Endothelial cell of umbilical vein (primary cell): Measurements from ENCODE around the gene BNIPL.

Experiments
- CTCF ChIP-seq, 2 donors: IDR thresholded peaks; 1 replicate in 1 of 2; 2 replicates in 1 of 2; pipeline ENCODE4 v1.5.1; 2011; ENCODE audit warnings: low read length in 2 of 2, mild to moderate bottlenecking in 2 of 2, moderate library complexity in 2 of 2, control low read depth in 1 of 2, inconsistent platforms in 1 of 2, low read depth in 1 of 2; ENCODE audit not compliant: insufficient read depth in 1 of 2; ENCODE audit errors: extremely low read depth in 1 of 2
- EZH2 ChIP-seq: IDR thresholded peaks from 2 replicates; pipeline ENCODE4 v1.6.1; 2012; ENCODE audit warnings: borderline replicate concordance, low read depth, mild to moderate bottlenecking, moderate library complexity, low read length, inconsistent platforms; ENCODE audit not compliant: severe bottlenecking
- FOS ChIP-seq: IDR thresholded peaks from 2 replicates; pipeline ENCODE4 v1.6.1; 2011; ENCODE audit warnings: mild to moderate bottlenecking, low read length, moderate library complexity, borderline replicate concordance; ENCODE audit not compliant: insufficient read depth
- GATA2 ChIP-seq: IDR thresholded peaks from 2 replicates; pipeline ENCODE4 v1.7.0; 2011; ENCODE audit warnings: low read depth, mild to moderate bottlenecking, moderate library complexity, mixed read lengths, low read length; ENCODE audit not compliant: insufficient read length, insufficient read depth
- JUN ChIP-seq: IDR thresholded peaks from 2 replicates; pipeline ENCODE4 v1.6.1; 2011; ENCODE audit warnings: borderline replicate concordance, low read depth; ENCODE audit not compliant: insufficient read length, insufficient read depth
- MAX ChIP-seq: IDR thresholded peaks from 2 replicates; pipeline ENCODE4 v1.6.1; 2011; ENCODE audit not compliant: insufficient read depth, insufficient read length
- MYC ChIP-seq: IDR thresholded peaks from one replicate; pipeline ENCODE4 v1.6.1; 2011; ENCODE audit warnings: mild to moderate bottlenecking, low read depth, low read length
- POLR2A ChIP-seq: IDR thresholded peaks from 2 replicates; pipeline ENCODE4 v1.6.1; 2012; ENCODE audit warnings: low read depth, mild to moderate bottlenecking, control low read depth, low read length
- POLR2AphosphoS5 ChIP-seq: IDR thresholded peaks from 2 replicates; pipeline ENCODE4 v1.6.1; 2012; ENCODE audit warnings: low read depth, mild to moderate bottlenecking, control low read depth, low read length, moderate library complexity; ENCODE audit not compliant: insufficient read depth

- TF ChIP-seq EZH2 (no peak), POLR2A (no peak), CTCF (IDR thresholded peaks at IDR 0.05; ENCODE audit: extremely low read depth in 1 of 2, insufficient read depth in 1 of 2, low read depth in 1 of 2, low read length in 2 of 2) (no peak), FOS (no peak), POLR2AphosphoS5 (no peak), GATA2 (no peak), MYC (no peak), MAX (no peak), JUN (no peak)
These were observed 38.4 kb upstream of the BNIPL start for GRCh38 chr1:150997949-150998348.
